ENCODE data around the gene ZNF839.
"Not testable (repeated sequence)": the region's sequence is repeated elsewhere in the genome, so short reads cannot be mapped to it uniquely, and the experiment has no call there.

ZNF839 gene

GRCh38 chr14:102319351-102320032, at the start of gene ZNF839:
Gene ZNF839, plus strand, starts transcription at chr14:102319746. Its CDS starts 20 bp downstream, at chr14:102319766.
- in situ Hi-C loops (cut with MboI; ENCODE audit: low sequenced_read_pairs) = no loop called here

- in situ Hi-C loops (cut with MboI; ENCODE audit: low sequenced_read_pairs) = no loop called here
Measured at GRCh38 chr14:102272392-102272791, 47.2 kb upstream of the ZNF839 start.

- in situ Hi-C loops (cut with MboI; ENCODE audit: low sequenced_read_pairs) = no loop called here
Measured at GRCh38 chr14:102275866-102276265, 43.7 kb upstream of the ZNF839 start.

GRCh38 chr14:102277874-102278630, 41.5 kb upstream of the ZNF839 start:
- in situ Hi-C loops (cut with MboI; ENCODE audit: low sequenced_read_pairs) = no loop called here

GRCh38 chr14:102278631-102278935, 41.0 kb upstream of the ZNF839 start:
- in situ Hi-C loops (cut with MboI; ENCODE audit: low sequenced_read_pairs) = no loop called here

GRCh38 chr14:102279282-102279681, 40.3 kb upstream of the ZNF839 start:
- in situ Hi-C loops (cut with MboI; ENCODE audit: low sequenced_read_pairs) = no loop called here

- in situ Hi-C loops (cut with MboI; ENCODE audit: low sequenced_read_pairs) = no loop called here
Measured at GRCh38 chr14:102279688-102280348, 39.7 kb upstream of the ZNF839 start.

- in situ Hi-C loops (cut with MboI; ENCODE audit: low sequenced_read_pairs) = no loop called here
Measured at GRCh38 chr14:102280376-102280962, 39.1 kb upstream of the ZNF839 start.

- in situ Hi-C loops (cut with MboI; ENCODE audit: low sequenced_read_pairs) = no loop called here
Measured at GRCh38 chr14:102282751-102283465, 36.6 kb upstream of the ZNF839 start.

- in situ Hi-C loops (cut with MboI; ENCODE audit: low sequenced_read_pairs) = no loop called here
Measured at GRCh38 chr14:102283631-102284129, 35.9 kb upstream of the ZNF839 start.

GRCh38 chr14:102285106-102285505, 34.4 kb upstream of the ZNF839 start:
- in situ Hi-C loops (cut with MboI; ENCODE audit: low sequenced_read_pairs) = no loop called here

- in situ Hi-C loops (cut with MboI; ENCODE audit: low sequenced_read_pairs) = no loop called here
Measured at GRCh38 chr14:102288139-102288538, 31.4 kb upstream of the ZNF839 start.

- in situ Hi-C loops (cut with MboI; ENCODE audit: low sequenced_read_pairs) = no loop called here
Measured at GRCh38 chr14:102292441-102292840, 27.1 kb upstream of the ZNF839 start.

GRCh38 chr14:102293781-102294180, 25.8 kb upstream of the ZNF839 start:
- in situ Hi-C loops (cut with MboI; ENCODE audit: low sequenced_read_pairs) = no loop called here

- in situ Hi-C loops (cut with MboI; ENCODE audit: low sequenced_read_pairs) = no loop called here
Measured at GRCh38 chr14:102295270-102295669, 24.3 kb upstream of the ZNF839 start.

GRCh38 chr14:102297436-102298170, 21.9 kb upstream of the ZNF839 start:
- in situ Hi-C loops (cut with MboI; ENCODE audit: low sequenced_read_pairs) = no loop called here

- in situ Hi-C loops (cut with MboI; ENCODE audit: low sequenced_read_pairs) = not testable (repeated sequence)
Measured at GRCh38 chr14:102298303-102299070, 21.1 kb upstream of the ZNF839 start.

GRCh38 chr14:102303664-102304063, 15.9 kb upstream of the ZNF839 start:
- in situ Hi-C loops (cut with MboI; ENCODE audit: low sequenced_read_pairs) = no loop called here
